K562 (cell line): ENCODE data around the gene AGPAT3.
"Not testable (repeated sequence)": the region's sequence is repeated elsewhere in the genome, so short reads cannot be mapped to it uniquely, and the experiment has no call there.

Experiments
- ETV5 ChIP-seq: sonication (generic); formaldehyde crosslinking; IDR thresholded peaks from 2 replicates; pipeline ENCODE4 v1.4.0; 2020; ENCODE audit warnings: low read depth, mild to moderate bottlenecking, missing genetic modification reagents
- POLR2A ChIP-seq: fragments of 450-650 bp; conservative IDR thresholded peaks from 2 replicates; pipeline ENCODE4 v1.6.1; 2016
- SOX6 ChIP-seq: fragments of 450-650 bp; IDR thresholded peaks from 2 replicates; pipeline ENCODE4 v1.6.1; 2014; ENCODE audit warnings: mild to moderate bottlenecking
- XRCC4 ChIP-seq: IDR thresholded peaks from one replicate; pipeline ENCODE4 v1.6.1; 2011; ENCODE audit not compliant: insufficient read depth, insufficient read length; ENCODE audit errors: extremely low read depth
- ZC3H8 ChIP-seq: fragments of 450-650 bp; IDR thresholded peaks from 2 replicates; pipeline ENCODE4 v1.6.1; 2017
- ZKSCAN8 ChIP-seq: fragments of 200-800 bp; sonication (Bioruptor generic); IDR thresholded peaks from 2 replicates; pipeline ENCODE4 v1.6.1; 2016; ENCODE audit warnings: missing genetic modification characterization, missing compliant biosample characterization
- ZNF140 ChIP-seq: fragments of 250-450 bp; sonication (Bioruptor Pico); IDR thresholded peaks from 2 replicates; pipeline ENCODE4 v1.8.0; 2021; ENCODE audit warnings: moderate library complexity, mild to moderate bottlenecking, inconsistent platforms

DNA sequence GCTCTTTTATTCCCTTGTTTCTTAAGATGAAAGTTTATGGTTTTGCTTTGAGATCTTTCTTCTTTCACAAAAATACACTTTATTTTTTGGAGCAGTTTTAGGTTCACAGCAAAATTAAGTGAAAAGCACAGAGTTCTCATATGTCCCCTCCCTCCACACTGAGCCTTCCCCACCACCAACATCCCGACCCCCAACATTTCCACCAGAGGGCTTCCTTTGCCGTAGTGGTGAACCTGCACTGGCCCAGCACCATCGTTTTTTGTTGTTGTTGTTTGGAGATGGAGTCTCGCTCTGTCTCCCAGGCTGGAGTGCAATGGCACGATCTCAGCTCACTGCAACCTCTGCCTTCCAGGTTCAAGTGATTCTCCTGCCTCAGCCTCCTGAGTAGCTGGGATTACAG, 20.1 kb upstream of the AGPAT3 start:
- not testable (repeated sequence) for TF ChIP-seq ZC3H8; ETV5 (CRISPR knock-in tag); SOX6; ZKSCAN8 (CRISPR knock-in tag); XRCC4; ZNF140 (CRISPR knock-in tag); POLR2A
